NCI-H146 treated with DMSO at 0.1 percent for 48 hours (cell line): Measurements from ENCODE around the gene CHST6.
"Not testable (repeated sequence)": the region's sequence is repeated elsewhere in the genome, so short reads cannot be mapped to it uniquely, and the experiment has no call there.

ENCODE experiments used
- DNase-seq: peaks from one replicate; lab custom pipeline; 2025; ENCODE audit not compliant: unreplicated experiment; lab: John Stamatoyannopoulos, UW

CHST6 gene

GRCh38 chr16:75503801-75504200, 8.6 kb upstream of the CHST6 start:
- DNase-seq = no peak

- DNase-seq = no peak
Observed at GRCh38 chr16:75502916-75503605, 7.8 kb upstream of the CHST6 start.

GRCh38 chr16:75501820-75502219, 6.6 kb upstream of the CHST6 start:
- DNase-seq = not testable (repeated sequence)

- DNase-seq = no peak
Observed at GRCh38 chr16:75501359-75501758, 6.1 kb upstream of the CHST6 start.

- not testable (repeated sequence) for DNase-seq
Observed at GRCh38 chr16:75498605-75499322, 3.5 kb upstream of the CHST6 start.

GRCh38 chr16:75497558-75497957, 2.3 kb upstream of the CHST6 start:
- no peak for DNase-seq

- no peak for DNase-seq
Observed at GRCh38 chr16:75494661-75495075, 573 bp downstream of the CHST6 start.

GRCh38 chr16:75494184-75494583, 1.1 kb downstream of the CHST6 start:
- no peak for DNase-seq

GRCh38 chr16:75491876-75492275, 3.4 kb downstream of the CHST6 start:
- DNase-seq = peak; percentile 47

GRCh38 chr16:75488322-75488721, 6.9 kb downstream of the CHST6 start:
- DNase-seq = no peak

- DNase-seq = no peak
Observed at GRCh38 chr16:75486676-75487313, 8.4 kb downstream of the CHST6 start.

- DNase-seq = peak; percentile 35
Observed at GRCh38 chr16:75486014-75486675, 9.1 kb downstream of the CHST6 start.

GRCh38 chr16:75485230-75486013, 9.8 kb downstream of the CHST6 start:
- DNase-seq = no peak

- no peak for DNase-seq
Observed at GRCh38 chr16:75483222-75483621, 12.0 kb downstream of the CHST6 start.

GRCh38 chr16:75482434-75483205, 12.6 kb downstream of the CHST6 start:
- no peak for DNase-seq

- DNase-seq = no peak
Observed at GRCh38 chr16:75481475-75481874, 13.8 kb downstream of the CHST6 start.

- DNase-seq = no peak
Observed at GRCh38 chr16:75479421-75479990, 15.7 kb downstream of the CHST6 start.

- DNase-seq = no peak
Observed at GRCh38 chr16:75478480-75479345, 16.5 kb downstream of the CHST6 start.
